ENCODE data around the gene ERICH4. TPM values are rescaled to one million over a fixed set of nuclear protein-coding genes. Genes with fewer than 3 reads are reported as not detected.
A peak's percentile ranks its signal among the peaks of the same experiment; 100 is the strongest.

ERICH4 gene
- 69.2 TPM for polyA plus RNA-seq
- long read RNA-seq, donor 1, transcript ERICH4-201 (2 exons, 946 nt) = major isoform, 21 of 44 reads
- long read RNA-seq, donor 1, partial matches to known transcripts = 23 of 44 reads
- long read RNA-seq, donor 1, other reads (novel, unspliced or antisense) = 0 of 44 reads
- long read RNA-seq, donor 2, transcript ERICH4-201 (2 exons, 946 nt) = major isoform, 53 of 53 reads
- long read RNA-seq, donor 2, partial matches to known transcripts = 0 of 53 reads
- long read RNA-seq, donor 2, other reads (novel, unspliced or antisense) = 0 of 53 reads
- long read RNA-seq, donor 3, transcript ERICH4-201 (2 exons, 946 nt) = major isoform, 57 of 57 reads
- long read RNA-seq, donor 3, partial matches to known transcripts = 0 of 57 reads
- long read RNA-seq, donor 3, other reads (novel, unspliced or antisense) = 0 of 57 reads
- long read RNA-seq, donor 4, transcript ERICH4-201 (2 exons, 946 nt) = major isoform, 5 of 13 reads
- long read RNA-seq, donor 4, partial matches to known transcripts = 8 of 13 reads
- long read RNA-seq, donor 4, other reads (novel, unspliced or antisense) = 0 of 13 reads
- long read RNA-seq, donor 5, partial matches to known transcripts = 0 of 2 reads
- long read RNA-seq, donor 5, other reads (novel, unspliced or antisense) = 0 of 2 reads
- long read RNA-seq, donor 6, transcript ERICH4-201 (2 exons, 946 nt) = major isoform, 58 of 58 reads
- long read RNA-seq, donor 6, partial matches to known transcripts = 0 of 58 reads
- long read RNA-seq, donor 6, other reads (novel, unspliced or antisense) = 0 of 58 reads
- long read RNA-seq, donor 7, transcript ERICH4-201 (2 exons, 946 nt) = major isoform, 5 of 5 reads
- long read RNA-seq, donor 7, partial matches to known transcripts = 0 of 5 reads
- long read RNA-seq, donor 7, other reads (novel, unspliced or antisense) = 0 of 5 reads
- long read RNA-seq, donor 8, transcript ERICH4-201 (2 exons, 946 nt) = major isoform, 40 of 45 reads
- long read RNA-seq, donor 8, partial matches to known transcripts = 0 of 45 reads
- long read RNA-seq, donor 8, other reads (novel, unspliced or antisense) = 5 of 45 reads
- long read RNA-seq, donor 9, transcript ERICH4-201 (2 exons, 946 nt) = major isoform, 56 of 56 reads
- long read RNA-seq, donor 9, partial matches to known transcripts = 0 of 56 reads
- long read RNA-seq, donor 9, other reads (novel, unspliced or antisense) = 0 of 56 reads
- long read RNA-seq, donor 10, transcript ERICH4-201 (2 exons, 946 nt) = major isoform, 55 of 139 reads
- long read RNA-seq, donor 10, partial matches to known transcripts = 84 of 139 reads
- long read RNA-seq, donor 10, other reads (novel, unspliced or antisense) = 0 of 139 reads
- long read RNA-seq, donor 11, transcript ERICH4-201 (2 exons, 946 nt) = major isoform, 21 of 21 reads
- long read RNA-seq, donor 11, partial matches to known transcripts = 0 of 21 reads
- long read RNA-seq, donor 11, other reads (novel, unspliced or antisense) = 0 of 21 reads

DNA sequence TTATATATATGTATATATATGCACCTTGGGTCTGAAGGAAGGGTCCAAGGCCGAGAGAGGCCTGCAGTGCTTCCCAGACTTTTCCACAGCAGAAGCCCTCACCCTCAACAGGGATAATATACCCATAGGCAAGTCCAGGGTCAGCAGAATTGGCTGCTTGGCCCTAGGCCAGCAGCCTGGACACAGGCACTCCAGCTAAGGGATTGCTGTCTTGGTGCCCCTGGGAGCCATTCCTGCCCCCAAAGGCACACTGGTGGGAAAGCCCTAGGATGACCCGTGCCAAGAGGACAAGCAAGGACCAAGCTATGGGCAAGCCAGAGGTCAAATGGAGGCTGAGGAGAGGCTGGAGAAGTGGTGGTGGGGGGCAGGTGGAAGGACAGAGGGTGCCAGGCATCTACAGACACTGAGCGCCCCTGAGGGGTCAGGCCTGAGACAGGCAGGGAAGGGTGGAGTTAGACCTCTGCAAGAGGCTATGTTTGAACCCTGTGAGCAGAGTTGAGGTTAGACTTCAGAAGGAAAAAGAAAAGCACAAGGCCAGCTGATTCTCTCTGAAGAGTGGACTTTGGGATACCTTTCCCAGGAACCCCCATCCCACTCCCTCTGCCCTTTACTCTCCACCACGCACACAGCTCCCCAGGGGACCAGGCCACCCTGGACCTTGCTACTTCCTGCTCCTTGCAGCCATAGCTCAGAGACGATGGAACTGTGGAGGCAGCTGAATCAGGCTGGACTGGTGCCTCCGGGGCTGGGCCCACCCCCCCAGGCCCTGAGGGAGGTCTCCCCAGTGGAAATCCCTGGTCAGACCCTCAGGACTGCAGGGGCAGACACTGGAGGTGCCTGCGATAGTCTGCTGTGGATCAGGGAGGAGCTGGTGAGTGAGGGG, at the start of gene ERICH4:
TSS of gene ERICH4 (plus strand) at position 684 of the 883 bp plus-strand sequence. CDS start at position 698, 14 bp downstream.
- Histone ChIP-seq H3K36me3 (ENCODE audit: control insufficient read depth, insufficient read depth, low read length) (peaks cover 3% of the 10 kb centered on the region), H3K27ac (ENCODE audit: low read length) (peak within 1 kb of the TSS; percentile 84), H3K4me3 (ENCODE audit: low read length) (peak within 1 kb of the TSS; percentile 57), H3K4me1 (ENCODE audit: control insufficient read depth, insufficient read depth, low read length) (peaks cover 26% of the 10 kb centered on the region), H3K9me3 (ENCODE audit: control insufficient read depth, low read depth, low read length) (no peaks in the 10 kb centered on the region), H3K27me3 (ENCODE audit: control insufficient read depth, insufficient read depth, low read length) (no peaks in the 10 kb centered on the region)
- DNase-seq = peak; percentile 91 to 95
- 43% methylated on average over 1 of the region's 7 CpGs for WGBS (ENCODE audit: insufficient coverage, low lambda C conversion rate)

DNA sequence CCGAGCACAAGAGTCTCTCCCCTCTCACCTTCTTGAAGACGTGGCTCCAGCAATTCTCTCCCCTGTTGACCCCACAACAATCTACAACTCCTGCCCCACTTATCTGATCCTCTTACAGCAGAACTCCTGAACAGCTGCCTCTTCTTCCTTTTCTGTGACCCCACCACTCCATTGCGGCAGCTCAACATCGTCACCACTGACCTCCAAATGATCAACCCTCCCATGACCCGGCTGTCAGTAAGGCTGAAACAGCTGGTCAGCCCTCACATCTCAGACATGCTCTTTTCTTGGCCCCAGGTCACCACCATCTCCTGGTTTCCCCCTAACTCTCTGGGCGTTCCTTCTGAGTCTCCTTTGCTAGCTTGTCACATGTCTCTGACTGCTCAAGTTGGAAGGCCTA, 47.6 kb upstream of the ERICH4 start:
- no peaks in the 10 kb centered on the region for H3K9me3 ChIP-seq (ENCODE audit: control insufficient read depth, low read depth, low read length)
- peaks cover 8% of the 10 kb centered on the region for H3K4me1 ChIP-seq (ENCODE audit: control insufficient read depth, insufficient read depth, low read length)
- no peak overlapping the region for H3K4me3 ChIP-seq (ENCODE audit: low read length)
- H3K36me3 ChIP-seq (ENCODE audit: control insufficient read depth, insufficient read depth, low read length) = peaks cover 17% of the 10 kb centered on the region
- no peak for DNase-seq
- no peak overlapping the region for H3K27ac ChIP-seq (ENCODE audit: low read length)
- H3K27me3 ChIP-seq (ENCODE audit: control insufficient read depth, insufficient read depth, low read length) = no peaks in the 10 kb centered on the region
- WGBS (ENCODE audit: insufficient coverage, low lambda C conversion rate) = no CpG with 5 or more reads among the region's 6 CpGs

DNA sequence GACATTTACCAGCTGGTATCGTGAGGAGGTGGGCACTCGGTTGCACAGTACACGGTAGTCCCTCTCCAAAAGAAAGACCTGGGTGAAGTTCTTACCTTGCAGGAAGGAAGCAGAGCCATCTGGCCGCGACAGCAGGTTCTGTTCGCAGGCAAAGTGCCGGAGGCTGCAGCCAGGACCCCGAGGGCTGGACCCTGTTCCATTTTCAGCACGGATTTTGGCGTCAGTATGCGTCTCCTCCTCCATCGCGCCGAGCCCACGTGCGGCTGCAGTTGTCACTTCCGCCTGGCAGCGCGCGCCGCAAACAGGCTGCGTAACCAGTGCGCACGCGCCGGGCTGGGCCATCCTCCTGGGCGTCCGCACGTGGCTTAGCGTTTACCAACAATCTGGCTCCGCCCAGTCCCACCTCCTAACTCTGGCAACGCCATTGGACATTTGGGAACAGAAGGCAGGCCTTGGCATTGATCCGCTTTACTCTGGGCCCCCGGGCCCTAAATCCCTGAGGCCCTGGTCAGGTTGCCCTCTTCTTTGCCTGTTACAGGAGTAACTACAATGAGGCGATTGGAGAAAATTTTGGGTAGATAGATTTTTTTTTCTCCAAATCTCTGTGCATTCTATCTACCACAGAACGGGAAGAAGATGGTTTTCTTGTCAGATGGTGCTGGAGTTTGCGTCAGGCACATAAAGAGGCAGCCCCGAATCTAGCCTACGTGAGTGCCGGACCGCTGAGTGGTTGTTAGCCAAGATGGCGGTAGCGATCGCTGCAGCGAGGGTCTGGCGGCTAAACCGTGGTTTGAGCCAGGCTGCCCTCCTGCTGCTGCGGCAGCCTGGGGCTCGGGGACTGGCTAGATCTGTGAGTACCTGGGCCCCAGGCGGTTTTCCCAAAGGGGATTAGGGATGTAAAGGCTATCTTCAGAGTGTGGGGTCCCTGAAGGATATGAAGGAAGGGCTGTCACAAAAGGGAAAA, 45.6 kb upstream of the ERICH4 start, which contains the start of the genes BCKDHA and EXOSC5:
TSS of gene BCKDHA (plus strand) at position 733 of the 964 bp plus-strand sequence. CDS start at position 743, 10 bp downstream.
TSS of gene EXOSC5 (minus strand) at position 274 of the 964 bp plus-strand sequence. CDS start at position 243, 31 bp downstream.
- H3K27ac ChIP-seq (ENCODE audit: low read length) = peak within 1 kb of the TSS; percentile 31
- no peaks in the 10 kb centered on the region for H3K9me3 ChIP-seq (ENCODE audit: control insufficient read depth, low read depth, low read length)
- H3K4me1 ChIP-seq (ENCODE audit: control insufficient read depth, insufficient read depth, low read length) = peaks cover 8% of the 10 kb centered on the region
- peak within 1 kb of the TSS; percentile 82 for H3K4me3 ChIP-seq (ENCODE audit: low read length)
- no CpG with 5 or more reads among the region's 50 CpGs for WGBS (ENCODE audit: insufficient coverage, low lambda C conversion rate)
- no peaks in the 10 kb centered on the region for H3K27me3 ChIP-seq (ENCODE audit: control insufficient read depth, insufficient read depth, low read length)
- H3K36me3 ChIP-seq (ENCODE audit: control insufficient read depth, insufficient read depth, low read length) = peaks cover 5% of the 10 kb centered on the region
- peak; percentile 100 for DNase-seq

GRCh38 chr19:41398050-41398418, 44.9 kb upstream of the ERICH4 start:
- no peak for DNase-seq
- H3K36me3 ChIP-seq (ENCODE audit: control insufficient read depth, insufficient read depth, low read length) = peaks cover 8% of the 10 kb centered on the region
- 0% methylated on average over 1 of the region's 5 CpGs for WGBS (ENCODE audit: insufficient coverage, low lambda C conversion rate)
- H3K27ac ChIP-seq (ENCODE audit: low read length) = peak overlapping the region; percentile 31
- H3K27me3 ChIP-seq (ENCODE audit: control insufficient read depth, insufficient read depth, low read length) = no peaks in the 10 kb centered on the region
- peaks cover 8% of the 10 kb centered on the region for H3K4me1 ChIP-seq (ENCODE audit: control insufficient read depth, insufficient read depth, low read length)
- H3K4me3 ChIP-seq (ENCODE audit: low read length) = peak overlapping the region; percentile 82
- no peaks in the 10 kb centered on the region for H3K9me3 ChIP-seq (ENCODE audit: control insufficient read depth, low read depth, low read length)

DNA sequence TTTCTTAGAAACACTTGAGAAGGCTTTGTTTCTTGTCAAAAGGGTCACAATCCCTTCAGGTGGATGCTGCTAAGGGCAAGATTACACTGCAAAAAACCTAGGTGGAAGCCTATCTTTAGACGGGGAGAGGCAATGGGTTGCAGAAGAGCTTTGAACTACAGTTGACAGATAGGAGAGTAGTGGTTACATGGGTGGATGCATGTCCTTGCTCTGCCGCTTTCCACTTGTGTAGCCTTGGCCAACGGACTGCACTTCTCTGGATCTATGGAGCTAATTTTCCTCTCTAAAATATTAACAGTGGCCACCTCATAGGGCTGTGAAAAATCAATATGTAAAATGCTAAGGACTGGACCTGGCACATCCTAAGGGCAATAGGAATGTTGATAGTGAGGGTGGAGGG, 44.4 kb upstream of the ERICH4 start:
- peaks cover 11% of the 10 kb centered on the region for H3K36me3 ChIP-seq (ENCODE audit: control insufficient read depth, insufficient read depth, low read length)
- no peaks in the 10 kb centered on the region for H3K9me3 ChIP-seq (ENCODE audit: control insufficient read depth, low read depth, low read length)
- H3K4me3 ChIP-seq (ENCODE audit: low read length) = peak overlapping the region; percentile 82
- no peak overlapping the region for H3K27ac ChIP-seq (ENCODE audit: low read length)
- no peak for DNase-seq
- peaks cover 8% of the 10 kb centered on the region for H3K4me1 ChIP-seq (ENCODE audit: control insufficient read depth, insufficient read depth, low read length)
- WGBS (ENCODE audit: insufficient coverage, low lambda C conversion rate) = no CpG with 5 or more reads among the region's 3 CpGs
- no peaks in the 10 kb centered on the region for H3K27me3 ChIP-seq (ENCODE audit: control insufficient read depth, insufficient read depth, low read length)

DNA sequence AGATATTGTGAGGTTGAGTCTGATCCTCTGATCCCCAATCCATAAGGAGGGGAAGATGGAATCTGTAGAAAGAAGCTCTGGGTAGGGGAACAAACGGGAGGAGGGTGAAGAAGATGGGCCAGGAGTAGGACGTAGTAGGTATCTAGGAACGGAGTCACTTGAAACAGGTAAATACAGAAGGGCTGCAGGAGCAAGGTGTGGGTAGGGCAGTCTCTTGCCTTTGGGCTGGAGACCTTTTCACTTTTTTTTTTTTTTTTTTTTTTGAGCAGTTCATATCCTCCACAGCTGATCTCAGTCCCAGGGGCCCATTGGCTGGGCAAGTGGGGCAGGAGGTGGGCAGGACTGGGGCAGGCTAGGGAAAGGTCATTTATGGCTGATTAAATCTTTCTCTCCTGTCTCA, 43.9 kb upstream of the ERICH4 start:
- Histone ChIP-seq H3K36me3 (ENCODE audit: control insufficient read depth, insufficient read depth, low read length) (peaks cover 11% of the 10 kb centered on the region), H3K4me1 (ENCODE audit: control insufficient read depth, insufficient read depth, low read length) (peaks cover 8% of the 10 kb centered on the region), H3K4me3 (ENCODE audit: low read length) (no peak overlapping the region), H3K27ac (ENCODE audit: low read length) (no peak overlapping the region), H3K27me3 (ENCODE audit: control insufficient read depth, insufficient read depth, low read length) (no peaks in the 10 kb centered on the region), H3K9me3 (ENCODE audit: control insufficient read depth, low read depth, low read length) (no peaks in the 10 kb centered on the region)
- no peak for DNase-seq
- no CpG with 5 or more reads among the region's 3 CpGs for WGBS (ENCODE audit: insufficient coverage, low lambda C conversion rate)

DNA sequence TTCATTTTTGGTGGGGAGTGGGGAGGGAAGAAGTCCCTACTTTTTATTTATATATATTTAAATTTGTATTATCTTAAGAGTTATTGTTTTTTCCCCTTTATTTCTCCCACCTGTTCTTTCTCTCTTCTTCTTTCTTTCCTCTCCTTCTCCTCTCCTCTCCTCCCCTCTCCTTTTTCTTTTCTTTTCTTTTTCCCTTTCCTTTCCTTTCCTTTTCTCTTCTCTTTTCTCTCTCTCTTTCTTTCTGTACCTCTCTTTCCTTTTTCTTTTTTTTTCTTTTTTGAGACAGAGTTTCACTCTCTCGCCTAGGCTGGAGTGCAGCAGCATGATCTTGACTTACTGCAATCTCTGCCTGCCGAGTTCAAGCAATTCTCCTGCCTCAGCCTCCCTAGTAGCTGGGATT, 43.4 kb upstream of the ERICH4 start:
- no peaks in the 10 kb centered on the region for H3K9me3 ChIP-seq (ENCODE audit: control insufficient read depth, low read depth, low read length)
- no peaks in the 10 kb centered on the region for H3K27me3 ChIP-seq (ENCODE audit: control insufficient read depth, insufficient read depth, low read length)
- no peak overlapping the region for H3K27ac ChIP-seq (ENCODE audit: low read length)
- H3K4me1 ChIP-seq (ENCODE audit: control insufficient read depth, insufficient read depth, low read length) = peaks cover 8% of the 10 kb centered on the region
- H3K4me3 ChIP-seq (ENCODE audit: low read length) = no peak overlapping the region
- 83% methylated on average over 1 of the region's 2 CpGs for WGBS (ENCODE audit: insufficient coverage, low lambda C conversion rate)
- H3K36me3 ChIP-seq (ENCODE audit: control insufficient read depth, insufficient read depth, low read length) = peaks cover 11% of the 10 kb centered on the region
- no peak for DNase-seq

DNA sequence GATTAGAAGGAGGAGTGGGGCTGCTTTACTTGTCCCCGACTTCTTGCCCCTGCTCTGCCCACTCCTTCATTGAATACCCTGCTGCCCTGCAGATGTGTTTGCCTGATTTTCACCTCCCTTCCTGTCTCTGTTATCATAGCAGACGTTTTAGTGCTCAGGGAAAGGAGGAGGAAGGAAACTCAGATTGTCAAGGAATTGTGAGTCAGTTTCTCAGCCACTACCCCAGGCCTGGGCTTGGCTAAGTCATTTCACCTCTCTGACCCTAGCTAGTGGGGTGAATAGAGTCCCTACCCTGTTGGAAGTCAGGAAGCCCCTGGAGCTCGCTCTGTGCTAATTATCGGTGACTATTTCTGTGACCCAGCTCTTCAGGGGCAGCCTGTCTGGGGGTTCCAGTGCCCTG, 41.5 kb upstream of the ERICH4 start:
- Histone ChIP-seq H3K4me1 (ENCODE audit: control insufficient read depth, insufficient read depth, low read length) (peaks cover 8% of the 10 kb centered on the region), H3K27ac (ENCODE audit: low read length) (no peak overlapping the region), H3K4me3 (ENCODE audit: low read length) (no peak overlapping the region), H3K27me3 (ENCODE audit: control insufficient read depth, insufficient read depth, low read length) (no peaks in the 10 kb centered on the region), H3K36me3 (ENCODE audit: control insufficient read depth, insufficient read depth, low read length) (peaks cover 11% of the 10 kb centered on the region), H3K9me3 (ENCODE audit: control insufficient read depth, low read depth, low read length) (no peaks in the 10 kb centered on the region)
- DNase-seq = no peak
- WGBS (ENCODE audit: insufficient coverage, low lambda C conversion rate) = 100% methylated on average over 1 of the region's 4 CpGs
